ENCODE measurements around the gene KRT7. TPM values are rescaled to one million over a fixed set of nuclear protein-coding genes. Genes with fewer than 3 reads are reported as not detected.

The KRT7 gene
- total RNA-seq, 2 donors from 2014 or later, result 7.6 to 12.5 TPM

DNA sequence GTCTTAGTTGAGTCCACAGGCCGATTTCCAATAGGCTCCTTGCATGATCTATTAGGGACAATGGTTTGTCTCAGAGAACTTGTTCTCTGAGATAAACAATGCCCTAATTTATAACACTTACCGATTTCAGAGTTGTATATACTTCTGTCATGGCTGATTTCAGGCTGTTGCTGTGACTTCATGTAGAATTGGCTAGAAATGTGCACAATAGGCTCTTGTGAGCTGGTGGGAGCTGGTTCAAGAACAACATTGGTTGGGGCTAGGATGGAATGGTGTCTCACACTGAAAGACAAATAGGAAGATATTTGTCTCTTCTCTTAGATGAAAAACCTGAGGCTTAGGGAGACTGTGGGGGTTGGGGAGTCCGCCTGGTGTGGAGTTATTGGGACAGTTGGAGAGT, 34.7 kb downstream of the KRT7 start:
- Mint-ChIP-seq H3K27ac (peak overlapping the region; percentile 23), H3K36me3 (ENCODE audit: low read depth) (no peaks in the 10 kb centered on the region), H3K4me1 (no peaks in the 10 kb centered on the region), H3K4me3 (no peak overlapping the region), H3K9me3 (no peaks in the 10 kb centered on the region), H3K27me3 (peaks cover 14% of the 10 kb centered on the region)
- ATAC-seq (replicated peaks), result no peak

DNA sequence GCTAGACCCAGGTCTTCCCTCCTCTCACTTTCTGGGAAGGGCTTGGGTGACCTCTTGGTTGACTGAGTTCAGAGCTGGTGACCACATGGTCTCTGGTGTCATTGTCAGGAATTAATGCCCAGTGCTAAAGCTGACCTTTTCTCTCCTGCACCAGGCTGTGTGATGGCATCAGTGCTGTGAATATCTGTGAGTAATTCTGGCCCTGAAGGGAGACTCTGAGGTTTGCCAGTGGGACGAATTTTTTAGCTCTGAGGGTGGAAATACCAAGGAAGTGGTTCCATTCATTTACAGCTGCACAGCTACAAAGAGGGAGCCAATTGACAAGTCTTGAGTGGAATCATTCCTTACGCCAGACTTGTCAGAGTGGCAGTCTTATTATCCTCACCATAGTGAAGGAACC, 35.2 kb downstream of the KRT7 start:
- no peak for ATAC-seq (replicated peaks)
- H3K27ac Mint-ChIP-seq, result no peak overlapping the region
- no peaks in the 10 kb centered on the region for H3K4me1 Mint-ChIP-seq
- H3K4me3 Mint-ChIP-seq, result no peak overlapping the region
- H3K36me3 Mint-ChIP-seq (ENCODE audit: low read depth), result no peaks in the 10 kb centered on the region
- H3K9me3 Mint-ChIP-seq, result no peaks in the 10 kb centered on the region
- H3K27me3 Mint-ChIP-seq, result peaks cover 14% of the 10 kb centered on the region

DNA sequence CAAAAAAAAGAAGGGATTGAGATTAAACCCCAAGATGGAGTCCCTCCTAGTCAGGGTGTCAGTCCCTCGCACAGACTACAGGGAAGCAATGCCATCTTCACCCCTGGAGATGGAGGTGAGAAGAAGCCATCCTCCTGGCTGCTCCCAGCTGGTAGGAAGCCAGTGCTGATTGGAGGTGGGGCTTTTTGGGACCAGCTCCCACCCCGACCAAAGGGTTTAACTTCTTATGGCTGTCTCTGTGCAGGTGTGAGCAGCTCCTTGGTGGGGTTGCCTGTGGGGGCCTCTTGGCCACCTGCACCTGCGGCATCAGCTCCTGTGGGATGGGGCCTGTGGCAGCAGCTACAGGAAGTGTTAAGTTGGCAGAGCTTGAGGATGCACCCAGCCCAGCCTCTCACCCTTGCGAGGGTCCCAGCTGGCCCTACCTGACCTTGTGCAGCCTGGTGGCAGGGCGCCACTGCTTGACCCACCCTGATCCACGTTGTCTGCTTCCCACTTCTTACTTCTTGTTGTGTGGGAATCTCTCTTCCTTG, 37.6 kb downstream of the KRT7 start:
- no peaks in the 10 kb centered on the region for H3K9me3 Mint-ChIP-seq
- no peak overlapping the region for H3K27ac Mint-ChIP-seq
- no peak for ATAC-seq (replicated peaks)

DNA sequence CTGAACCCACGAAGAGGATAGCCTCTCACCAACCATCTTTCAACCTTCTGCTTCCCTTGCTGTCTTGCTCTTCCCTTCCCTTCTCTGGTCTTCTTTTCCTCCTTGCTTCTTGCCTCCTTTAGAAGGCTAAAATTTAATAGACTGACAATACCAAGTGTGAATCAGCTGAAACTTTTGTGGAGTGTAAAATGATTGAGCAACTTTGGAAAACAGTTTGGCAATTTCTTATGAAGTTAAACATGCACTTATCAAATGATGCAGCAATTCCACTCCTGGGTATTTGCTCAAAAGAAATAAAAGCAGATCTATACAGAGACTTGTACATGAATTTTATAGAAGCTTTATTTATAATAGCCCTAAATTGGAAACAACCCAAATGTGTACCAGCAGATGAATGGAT, 38.1 kb downstream of the KRT7 start:
- H3K27me3 Mint-ChIP-seq, result peaks cover 15% of the 10 kb centered on the region
- no peaks in the 10 kb centered on the region for H3K36me3 Mint-ChIP-seq (ENCODE audit: low read depth)
- no peak for ATAC-seq (replicated peaks)
- no peaks in the 10 kb centered on the region for H3K9me3 Mint-ChIP-seq
- H3K4me3 Mint-ChIP-seq, result no peak overlapping the region
- no peak overlapping the region for H3K27ac Mint-ChIP-seq
- no peaks in the 10 kb centered on the region for H3K4me1 Mint-ChIP-seq

More for the DNA sequence above, 37.6 kb downstream of the KRT7 start:
- H3K27me3 Mint-ChIP-seq, result peaks cover 15% of the 10 kb centered on the region
- H3K4me1 Mint-ChIP-seq, result no peaks in the 10 kb centered on the region
- H3K36me3 Mint-ChIP-seq (ENCODE audit: low read depth), result no peaks in the 10 kb centered on the region
- no peak overlapping the region for H3K4me3 Mint-ChIP-seq

DNA sequence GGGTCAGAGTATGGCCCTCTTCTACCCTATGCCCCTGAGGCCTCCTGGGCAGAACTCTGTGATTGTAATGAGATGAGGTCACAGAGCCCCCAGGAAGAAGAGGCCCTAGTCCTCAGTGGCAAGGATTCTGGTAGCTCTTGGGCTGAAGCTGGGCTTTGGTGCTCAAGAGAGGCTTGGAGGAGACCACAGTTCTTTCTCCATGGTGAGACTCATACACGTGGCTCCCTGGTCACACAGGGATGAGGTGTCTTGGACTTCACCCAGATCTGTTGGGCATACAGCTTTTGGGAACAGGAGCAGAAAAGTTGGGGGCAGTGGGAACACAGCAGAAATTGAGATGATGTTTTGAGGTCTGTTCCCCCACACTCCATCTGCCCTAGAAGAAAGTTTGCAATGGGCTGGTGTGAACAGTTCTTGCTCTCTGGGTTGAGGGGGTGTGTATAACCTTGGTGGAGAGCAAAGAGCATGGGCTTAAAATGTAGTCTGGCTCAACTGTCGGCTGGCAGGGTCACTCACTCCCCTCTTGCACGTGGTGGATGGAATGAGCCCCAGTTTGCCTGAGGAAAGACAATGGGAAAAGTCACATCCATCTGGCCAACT, 41.6 kb downstream of the KRT7 start, which contains the start of gene KRT86:
Gene KRT86, plus strand, starts transcription at position 125 of the 600 bp plus-strand sequence. CDS start 27,272 bp downstream, outside the sequence.
- no peak within 1 kb of the TSS for H3K4me3 Mint-ChIP-seq
- no peak for ATAC-seq (replicated peaks)
- H3K36me3 Mint-ChIP-seq (ENCODE audit: low read depth), result no peaks in the 10 kb centered on the region
- no peaks in the 10 kb centered on the region for H3K9me3 Mint-ChIP-seq
- H3K4me1 Mint-ChIP-seq, result no peaks in the 10 kb centered on the region
- peaks cover 20% of the 10 kb centered on the region for H3K27me3 Mint-ChIP-seq
- no peak within 1 kb of the TSS for H3K27ac Mint-ChIP-seq

DNA sequence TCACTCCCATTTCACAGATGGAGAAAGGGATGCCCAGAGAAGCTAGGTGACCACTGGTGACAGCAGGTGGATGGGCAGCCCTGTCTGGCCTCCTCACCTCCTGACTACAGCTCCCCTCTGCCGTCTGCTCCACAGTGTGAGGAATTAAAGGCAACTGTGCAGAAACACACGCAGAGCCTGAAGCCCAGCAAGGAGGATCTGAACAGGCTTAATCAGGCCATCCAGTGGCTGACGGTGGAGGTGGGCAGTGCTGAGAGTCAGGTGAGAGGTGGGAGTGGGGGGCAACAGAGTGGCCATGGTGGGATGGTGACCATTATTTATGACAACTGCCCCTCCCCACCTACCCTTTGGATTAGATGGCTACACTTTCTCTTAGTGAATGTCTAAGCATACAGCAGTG, 42.6 kb downstream of the KRT7 start:
- ATAC-seq (replicated peaks), result no peak
- H3K4me3 Mint-ChIP-seq, result no peak overlapping the region
- peaks cover 21% of the 10 kb centered on the region for H3K27me3 Mint-ChIP-seq
- no peak overlapping the region for H3K27ac Mint-ChIP-seq
- H3K36me3 Mint-ChIP-seq (ENCODE audit: low read depth), result no peaks in the 10 kb centered on the region
- no peaks in the 10 kb centered on the region for H3K9me3 Mint-ChIP-seq
- no peaks in the 10 kb centered on the region for H3K4me1 Mint-ChIP-seq

DNA sequence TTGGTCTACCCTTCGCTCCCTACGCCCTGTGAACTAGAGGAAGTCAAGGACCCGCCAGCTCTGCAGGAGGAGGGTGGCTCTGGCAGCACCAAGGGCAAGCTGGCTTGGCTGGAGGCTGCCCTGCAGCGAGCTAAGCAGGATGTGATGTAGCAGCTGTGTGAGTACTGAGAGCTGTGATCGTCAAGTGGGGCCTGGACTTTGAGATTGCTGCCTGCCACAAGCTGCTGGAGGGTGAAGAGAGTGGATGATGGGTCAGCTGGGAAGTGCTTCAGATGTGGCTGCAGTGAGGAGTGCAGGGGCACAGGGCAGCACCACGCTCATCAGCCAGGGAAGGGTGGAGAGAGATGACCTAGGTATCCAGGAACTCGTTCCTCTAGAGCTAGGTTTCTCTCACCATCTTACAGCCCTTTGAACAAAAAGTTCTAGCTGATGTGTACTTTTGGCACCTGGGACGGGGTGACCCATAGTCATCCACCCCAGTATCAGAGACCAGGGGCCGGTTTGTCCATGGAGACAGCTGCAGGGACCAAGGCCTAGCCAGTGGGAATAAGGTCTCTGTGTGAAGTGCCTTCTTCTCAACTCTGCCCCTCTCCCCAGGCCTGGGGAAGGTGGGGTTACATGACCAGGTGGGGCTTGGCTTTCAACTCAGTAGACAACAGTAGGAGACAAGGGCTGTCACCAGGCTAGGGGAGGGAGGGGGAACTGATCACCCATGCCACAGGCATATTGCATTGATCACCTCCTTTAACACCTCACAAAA, 44.6 kb downstream of the KRT7 start:
- H3K9me3 Mint-ChIP-seq, result no peaks in the 10 kb centered on the region
- no peaks in the 10 kb centered on the region for H3K4me1 Mint-ChIP-seq
- ATAC-seq (replicated peaks), result no peak
- H3K27me3 Mint-ChIP-seq, result peaks cover 17% of the 10 kb centered on the region
- no peak overlapping the region for H3K4me3 Mint-ChIP-seq
- H3K27ac Mint-ChIP-seq, result no peak overlapping the region
- no peaks in the 10 kb centered on the region for H3K36me3 Mint-ChIP-seq (ENCODE audit: low read depth)

DNA sequence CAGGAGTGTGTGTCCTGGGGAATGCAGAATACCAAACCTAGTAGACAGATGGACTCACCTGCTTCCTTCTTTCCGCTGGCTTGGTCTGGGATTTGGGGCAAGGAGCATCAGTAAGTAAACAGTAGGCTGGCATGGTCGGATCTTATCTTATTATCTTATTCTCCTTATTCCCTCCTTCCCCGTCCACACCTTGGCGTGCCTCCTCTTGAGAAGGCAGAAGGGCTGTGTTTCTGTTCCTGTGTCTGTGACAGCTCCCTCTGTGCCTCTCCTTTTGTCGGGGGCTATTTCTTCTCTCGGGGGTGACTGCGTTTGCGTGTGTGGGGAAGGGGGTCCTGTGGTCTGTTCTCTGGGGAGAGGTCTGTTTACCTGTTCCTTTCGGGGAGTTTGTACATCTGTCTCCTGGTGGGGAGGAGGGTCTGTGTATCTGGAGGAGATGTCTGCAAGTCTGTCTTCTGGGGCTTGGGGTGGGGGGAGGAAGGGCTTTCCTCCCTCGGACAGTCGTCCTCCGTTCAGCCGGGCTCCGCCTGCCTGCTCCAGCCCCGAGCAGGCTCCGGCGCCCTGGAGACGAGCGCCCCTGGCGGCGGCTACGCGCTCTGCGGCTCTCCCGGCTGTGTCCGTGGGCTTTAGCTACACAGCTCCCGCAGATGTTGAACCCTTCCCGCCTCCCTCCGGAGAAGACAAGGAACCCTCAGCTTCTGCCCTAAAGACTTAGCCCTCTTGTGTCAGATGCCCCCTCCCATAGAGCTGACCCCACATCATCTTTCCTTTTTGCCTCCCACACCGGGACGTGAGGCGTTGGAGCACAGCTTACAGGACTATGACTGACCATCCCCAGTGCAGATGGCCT, 45.8 kb downstream of the KRT7 start:
- no peak overlapping the region for H3K27ac Mint-ChIP-seq
- H3K27me3 Mint-ChIP-seq, result peaks cover 19% of the 10 kb centered on the region
- H3K36me3 Mint-ChIP-seq (ENCODE audit: low read depth), result no peaks in the 10 kb centered on the region
- peak overlapping the region; percentile 18 for H3K4me3 Mint-ChIP-seq
- no peaks in the 10 kb centered on the region for H3K9me3 Mint-ChIP-seq
- peak; percentile 97 for ATAC-seq (replicated peaks)
- no peaks in the 10 kb centered on the region for H3K4me1 Mint-ChIP-seq

DNA sequence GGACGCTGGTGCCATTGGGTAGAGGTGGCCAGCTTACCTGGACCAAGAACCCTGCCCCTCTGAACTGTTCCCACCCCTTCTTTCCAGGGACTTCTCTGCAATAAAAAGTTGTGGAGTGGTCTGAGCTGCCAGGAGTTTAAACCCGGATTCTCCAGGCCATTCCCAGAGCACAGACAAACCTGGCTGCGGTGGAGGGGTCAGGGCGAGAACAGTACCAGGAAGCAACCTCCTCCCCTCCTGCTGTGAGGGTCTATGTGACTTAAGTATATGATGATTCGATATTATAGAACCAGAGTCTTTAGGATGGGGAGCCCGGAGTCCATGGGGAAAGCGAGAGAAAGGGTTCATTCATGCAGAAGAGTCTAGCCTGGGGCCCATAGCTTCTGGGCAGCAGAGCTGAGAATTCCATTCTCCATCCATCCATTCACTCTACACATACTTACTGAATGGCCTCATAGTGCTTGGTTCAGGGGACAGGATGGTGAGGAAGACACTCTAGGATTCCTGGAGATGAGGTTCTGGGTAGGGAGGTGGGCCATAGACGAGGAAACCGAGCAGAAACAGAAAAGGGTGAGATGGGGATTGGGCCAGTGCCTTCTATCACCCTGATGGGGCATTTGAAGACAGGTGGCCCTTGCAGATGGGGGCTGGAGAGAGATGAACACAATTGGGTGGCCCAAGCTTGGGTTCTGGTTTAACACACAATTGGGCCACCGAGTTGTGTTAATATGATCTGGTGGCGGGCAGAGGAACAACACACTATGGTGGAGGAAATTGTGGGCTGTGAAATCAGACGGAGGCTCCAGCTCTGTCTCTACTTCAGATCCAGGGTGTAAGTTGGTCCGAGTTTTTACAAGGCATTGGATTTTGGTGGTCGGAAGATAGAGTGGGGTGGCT, 46.6 kb downstream of the KRT7 start:
- Mint-ChIP-seq H3K27ac (no peak overlapping the region), H3K27me3 (peaks cover 19% of the 10 kb centered on the region), H3K36me3 (ENCODE audit: low read depth) (no peaks in the 10 kb centered on the region), H3K4me3 (no peak overlapping the region), H3K4me1 (no peaks in the 10 kb centered on the region), H3K9me3 (no peaks in the 10 kb centered on the region)
- ATAC-seq (replicated peaks), result no peak

DNA sequence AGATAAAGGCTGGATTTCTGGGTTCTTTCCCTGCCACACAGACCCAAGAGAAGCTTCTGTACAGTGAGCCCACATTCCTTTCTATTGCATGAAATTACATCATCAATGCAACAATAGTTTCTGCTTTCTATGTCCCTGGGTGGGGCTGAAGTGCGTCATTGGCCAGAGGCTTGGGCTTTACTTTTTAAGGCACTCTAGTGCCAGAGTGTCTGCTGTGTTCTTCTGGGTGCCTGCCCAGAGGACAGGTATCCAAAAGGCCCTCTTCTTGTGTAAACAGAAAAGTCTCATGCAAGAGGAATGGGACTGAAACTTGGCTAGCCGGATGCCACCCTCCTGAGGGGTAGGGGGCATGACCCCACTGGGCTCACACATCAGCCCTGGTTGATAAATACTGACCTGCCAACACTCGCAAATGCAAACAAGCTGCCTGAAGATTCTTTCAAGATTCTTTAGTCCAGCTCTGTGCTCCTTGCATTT, 47.3 kb downstream of the KRT7 start:
- Mint-ChIP-seq H3K27ac (no peak overlapping the region), H3K9me3 (no peaks in the 10 kb centered on the region), H3K4me1 (no peaks in the 10 kb centered on the region), H3K27me3 (peaks cover 15% of the 10 kb centered on the region), H3K36me3 (ENCODE audit: low read depth) (no peaks in the 10 kb centered on the region), H3K4me3 (no peak overlapping the region)
- no peak for ATAC-seq (replicated peaks)

DNA sequence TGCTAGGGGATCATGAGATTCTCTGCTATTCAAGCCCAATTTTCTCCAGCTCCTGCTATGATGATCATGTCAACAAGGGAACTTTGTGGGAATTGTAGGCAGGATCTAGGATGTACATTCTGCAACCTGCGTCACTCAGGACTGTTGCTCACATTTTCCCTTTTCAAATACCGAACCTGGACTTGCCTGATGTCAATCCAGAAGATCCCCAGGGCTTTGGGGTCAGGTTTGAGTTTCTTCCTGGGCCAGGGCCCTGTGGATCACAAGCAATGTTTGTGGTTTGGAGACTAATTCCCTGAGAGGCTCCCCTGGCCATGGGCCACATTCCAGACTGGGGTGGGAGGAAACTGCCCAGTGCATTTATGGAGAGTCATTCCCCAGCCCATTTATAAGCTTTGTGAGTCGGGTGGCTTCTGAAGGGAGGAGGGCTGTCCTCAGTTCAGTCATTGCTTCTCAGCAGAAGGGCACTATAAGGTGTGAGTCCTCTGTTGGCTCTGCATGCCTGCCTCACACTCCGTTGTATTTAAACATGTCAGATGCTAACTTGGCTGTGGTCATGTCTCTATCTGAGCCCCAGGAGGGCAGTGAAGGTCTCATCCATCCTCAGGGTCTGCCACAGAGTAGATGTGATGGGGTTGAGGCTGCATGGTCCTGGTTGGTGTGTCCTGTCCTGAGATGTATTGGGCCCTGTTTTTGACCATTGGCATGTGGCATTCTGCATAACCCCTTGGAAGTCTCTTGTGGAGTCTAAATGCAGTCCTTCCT, 47.9 kb downstream of the KRT7 start:
- H3K9me3 Mint-ChIP-seq, result no peaks in the 10 kb centered on the region
- H3K27me3 Mint-ChIP-seq, result peaks cover 18% of the 10 kb centered on the region
- no peak for ATAC-seq (replicated peaks)
- no peaks in the 10 kb centered on the region for H3K36me3 Mint-ChIP-seq (ENCODE audit: low read depth)
- H3K4me3 Mint-ChIP-seq, result no peak overlapping the region
- H3K4me1 Mint-ChIP-seq, result no peaks in the 10 kb centered on the region
- no peak overlapping the region for H3K27ac Mint-ChIP-seq

DNA sequence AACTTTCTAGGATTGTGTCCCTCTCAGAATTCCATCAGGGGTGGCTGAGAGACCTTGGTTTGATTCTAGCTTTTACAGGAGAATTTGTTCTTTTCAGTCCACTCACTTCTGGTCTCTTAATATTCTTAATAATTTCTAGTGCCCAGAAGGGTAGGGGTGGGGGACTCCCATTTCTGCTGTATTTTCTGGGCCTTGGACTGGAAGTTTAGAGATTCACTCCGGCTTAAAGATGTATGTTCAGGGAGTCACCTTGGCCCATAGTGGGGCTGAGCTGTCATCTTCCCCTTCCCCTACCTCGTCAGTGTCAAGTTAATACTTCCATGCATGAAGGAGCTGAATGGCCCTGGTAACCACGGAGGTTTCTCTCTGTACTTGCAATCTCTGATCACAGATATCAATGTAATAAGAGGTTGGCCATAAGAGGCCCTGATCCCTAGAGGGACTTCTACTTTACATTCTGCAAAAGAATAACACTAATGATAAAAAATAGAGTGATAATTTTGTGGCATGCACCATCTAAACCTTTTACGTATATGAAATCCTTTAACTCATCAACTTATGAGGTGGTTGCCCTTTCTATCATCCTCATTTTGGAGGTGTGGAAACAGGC, 51.6 kb downstream of the KRT7 start:
- Mint-ChIP-seq H3K9me3 (no peaks in the 10 kb centered on the region), H3K4me1 (no peaks in the 10 kb centered on the region), H3K36me3 (ENCODE audit: low read depth) (no peaks in the 10 kb centered on the region), H3K4me3 (no peak overlapping the region), H3K27ac (no peak overlapping the region), H3K27me3 (peaks cover 12% of the 10 kb centered on the region)
- no peak for ATAC-seq (replicated peaks)
